NB4 (cell line): ENCODE results near the gene PSMB2.

Experiments
- MYC ChIP-seq: IDR thresholded peaks from 2 replicates; pipeline ENCODE4 v1.6.1; 2011; ENCODE audit warnings: low read depth, low read length
- POLR2A ChIP-seq: IDR thresholded peaks from 2 replicates; pipeline ENCODE4 v1.6.1; 2011; ENCODE audit warnings: mild to moderate bottlenecking; ENCODE audit not compliant: insufficient read length; ENCODE audit errors: extremely low read depth
- TF ChIP-seq, protein P1 (sequence below): IDR thresholded peaks from 2 replicates; pipeline ENCODE4 v1.6.1; 2011; ENCODE audit warnings: low read depth, low read length
- TF ChIP-seq, protein P2 (sequence below): IDR thresholded peaks from one replicate; pipeline ENCODE4 v1.5.1; 2012; ENCODE audit warnings: low read depth, low read length

DNA sequence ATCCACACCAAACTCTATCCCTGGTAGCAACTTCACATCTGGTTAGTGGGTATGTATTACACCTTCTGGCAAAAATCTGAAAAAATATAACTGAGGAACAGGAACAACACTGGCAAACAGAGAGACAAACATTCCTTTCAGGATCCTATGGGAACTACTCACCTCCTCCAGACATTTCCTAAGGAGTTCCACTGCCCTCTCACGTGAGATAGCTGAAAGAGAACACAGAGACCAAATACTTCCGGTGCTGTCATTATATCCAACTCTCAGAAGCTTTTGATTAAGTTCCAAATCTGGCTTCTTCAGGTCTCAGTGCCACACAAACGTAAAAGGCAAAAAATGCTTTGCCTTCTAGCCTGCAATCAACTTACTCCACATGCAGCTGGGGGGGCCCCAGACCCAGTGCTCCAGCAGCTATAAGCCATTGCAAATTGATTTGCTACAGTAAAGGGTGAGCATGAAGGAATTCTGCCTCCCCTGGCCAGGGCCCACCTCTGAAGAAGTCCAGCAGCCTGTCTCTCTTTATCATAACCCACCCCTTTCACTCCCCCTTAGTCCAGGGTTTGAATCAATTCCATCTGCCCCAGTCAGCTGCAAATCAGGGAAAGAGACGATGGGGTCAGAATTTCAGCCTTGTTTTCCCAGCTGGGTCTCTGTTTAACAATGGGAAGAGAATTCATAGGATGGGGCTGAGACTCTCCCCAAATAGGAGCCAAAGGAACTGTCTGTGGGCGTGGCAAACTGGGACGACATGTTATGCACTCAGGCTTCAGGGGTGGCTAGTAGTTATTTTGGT lies 36.1 kb downstream of the PSMB2 start:
- TF ChIP-seq, protein P1, sequence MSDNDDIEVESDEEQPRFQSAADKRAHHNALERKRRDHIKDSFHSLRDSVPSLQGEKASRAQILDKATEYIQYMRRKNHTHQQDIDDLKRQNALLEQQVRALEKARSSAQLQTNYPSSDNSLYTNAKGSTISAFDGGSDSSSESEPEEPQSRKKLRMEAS = no peak
- TF ChIP-seq, protein P2, sequence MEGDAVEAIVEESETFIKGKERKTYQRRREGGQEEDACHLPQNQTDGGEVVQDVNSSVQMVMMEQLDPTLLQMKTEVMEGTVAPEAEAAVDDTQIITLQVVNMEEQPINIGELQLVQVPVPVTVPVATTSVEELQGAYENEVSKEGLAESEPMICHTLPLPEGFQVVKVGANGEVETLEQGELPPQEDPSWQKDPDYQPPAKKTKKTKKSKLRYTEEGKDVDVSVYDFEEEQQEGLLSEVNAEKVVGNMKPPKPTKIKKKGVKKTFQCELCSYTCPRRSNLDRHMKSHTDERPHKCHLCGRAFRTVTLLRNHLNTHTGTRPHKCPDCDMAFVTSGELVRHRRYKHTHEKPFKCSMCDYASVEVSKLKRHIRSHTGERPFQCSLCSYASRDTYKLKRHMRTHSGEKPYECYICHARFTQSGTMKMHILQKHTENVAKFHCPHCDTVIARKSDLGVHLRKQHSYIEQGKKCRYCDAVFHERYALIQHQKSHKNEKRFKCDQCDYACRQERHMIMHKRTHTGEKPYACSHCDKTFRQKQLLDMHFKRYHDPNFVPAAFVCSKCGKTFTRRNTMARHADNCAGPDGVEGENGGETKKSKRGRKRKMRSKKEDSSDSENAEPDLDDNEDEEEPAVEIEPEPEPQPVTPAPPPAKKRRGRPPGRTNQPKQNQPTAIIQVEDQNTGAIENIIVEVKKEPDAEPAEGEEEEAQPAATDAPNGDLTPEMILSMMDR = no peak
- no peak for TF ChIP-seq POLR2A
- no peak for TF ChIP-seq MYC
